IPS DF 19.7 (cell line): ENCODE measurements around the gene KLF7.
A peak's percentile ranks its signal among the peaks of the same experiment; 100 is the strongest.

ENCODE experiments used
- DNase-seq: peaks from one replicate; pipeline ENCODE4 v3.0.0-alpha.2; 2013; ENCODE audit warnings: low read depth, low spot score

Gene KLF7

DNA sequence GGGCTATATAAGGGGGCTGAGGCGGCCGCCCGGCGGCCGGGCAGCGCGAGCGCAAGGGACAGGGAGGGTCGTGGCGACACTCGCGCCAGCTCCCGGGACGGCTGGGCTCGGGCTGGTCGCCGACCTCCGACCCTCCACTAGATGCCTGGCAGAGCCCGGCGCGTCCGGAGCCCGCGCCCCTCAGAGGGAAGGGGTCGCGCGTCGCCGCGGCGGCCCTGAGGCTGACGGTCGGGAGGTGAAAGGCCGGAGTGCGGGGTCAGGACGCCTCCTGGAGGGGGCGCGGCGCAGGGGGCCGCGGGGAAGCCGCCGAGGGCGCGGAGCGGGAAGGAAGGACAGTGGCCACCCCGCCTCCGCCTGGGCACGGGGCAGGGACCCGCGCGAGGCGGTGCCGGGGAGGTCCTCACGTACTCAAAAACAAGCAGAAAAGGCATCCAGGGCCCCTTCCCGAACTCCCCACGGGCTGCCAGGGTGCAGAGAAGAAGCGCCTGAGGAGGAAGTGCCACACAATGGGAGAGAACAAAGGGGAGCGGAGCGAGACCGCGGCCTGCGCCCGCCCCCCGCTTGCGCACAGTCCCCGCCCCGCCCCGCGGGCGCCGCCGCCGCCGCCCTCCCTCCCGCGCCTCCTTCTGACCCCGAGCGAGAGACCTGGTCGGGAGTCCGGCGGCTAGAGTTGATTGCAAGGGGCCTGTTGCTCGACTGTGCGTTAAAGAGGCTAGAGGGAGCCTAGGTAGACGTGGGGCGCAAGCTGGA lies 776 bp upstream of the KLF7 start:
- no peak for DNase-seq

- DNase-seq: peak; percentile 97
These were observed 246 bp upstream of the KLF7 start for GRCh38 chr2:207166039-207166348.

GRCh38 chr2:207164006-207164831 lies 1.5 kb downstream of the KLF7 start:
- no peak for DNase-seq

DNA sequence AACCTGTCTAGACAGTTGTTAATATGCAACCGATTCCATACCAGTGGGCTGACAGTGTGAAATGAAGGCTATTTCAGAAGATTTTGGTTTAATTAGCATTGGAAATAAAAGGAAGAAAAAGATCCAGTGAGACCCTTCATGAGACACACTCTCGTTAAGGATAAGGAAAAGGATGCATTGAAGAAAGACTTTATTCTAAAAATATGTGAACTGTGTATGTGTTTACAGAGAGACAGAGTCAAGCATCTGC lies 2.1 kb downstream of the KLF7 start:
- no peak for DNase-seq

- no peak for DNase-seq
These were observed 2.5 kb downstream of the KLF7 start for GRCh38 chr2:207163053-207163755.

GRCh38 chr2:207162316-207162715 lies 3.4 kb downstream of the KLF7 start:
- DNase-seq: no peak

DNA sequence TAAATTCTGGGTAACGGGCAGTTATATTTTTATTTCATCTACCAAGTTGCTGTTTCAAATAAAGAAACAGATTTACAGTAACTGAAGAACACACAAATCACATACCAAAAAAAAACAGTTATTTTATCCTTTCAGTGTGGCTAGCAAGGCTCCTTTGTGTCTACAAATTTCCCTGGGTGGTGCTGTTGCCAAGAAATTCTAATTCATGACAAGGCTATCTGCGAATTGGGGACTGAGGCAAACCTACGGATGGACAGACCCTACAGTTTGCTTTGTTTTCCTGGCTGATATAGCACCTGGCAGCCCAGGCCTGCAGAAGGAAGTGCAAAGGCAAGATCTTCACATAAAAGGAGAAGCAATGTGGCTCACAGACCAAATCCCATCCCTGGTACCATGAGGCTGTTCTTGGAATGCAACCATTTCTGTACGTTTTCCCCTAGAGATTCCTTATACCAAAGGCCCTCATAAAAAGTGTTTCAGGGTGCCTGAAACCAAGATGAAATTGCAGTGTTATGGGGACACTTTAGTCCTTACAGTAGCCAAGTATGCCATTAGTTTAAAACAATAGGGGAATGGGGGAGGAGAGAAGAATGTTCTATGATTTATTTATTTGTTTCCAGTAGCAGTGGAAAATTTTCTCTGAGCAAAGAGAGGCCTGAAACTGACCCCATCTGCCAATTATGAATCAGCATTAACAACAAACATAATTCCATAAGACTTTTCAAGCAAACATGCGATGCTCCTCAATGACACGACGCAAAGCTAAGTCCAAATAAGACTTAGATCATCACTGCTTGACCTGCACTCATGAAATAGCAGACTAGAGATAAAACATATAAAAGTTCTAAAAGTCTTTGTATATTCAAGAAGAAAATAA lies 4.3 kb downstream of the KLF7 start:
- DNase-seq: no peak

DNA sequence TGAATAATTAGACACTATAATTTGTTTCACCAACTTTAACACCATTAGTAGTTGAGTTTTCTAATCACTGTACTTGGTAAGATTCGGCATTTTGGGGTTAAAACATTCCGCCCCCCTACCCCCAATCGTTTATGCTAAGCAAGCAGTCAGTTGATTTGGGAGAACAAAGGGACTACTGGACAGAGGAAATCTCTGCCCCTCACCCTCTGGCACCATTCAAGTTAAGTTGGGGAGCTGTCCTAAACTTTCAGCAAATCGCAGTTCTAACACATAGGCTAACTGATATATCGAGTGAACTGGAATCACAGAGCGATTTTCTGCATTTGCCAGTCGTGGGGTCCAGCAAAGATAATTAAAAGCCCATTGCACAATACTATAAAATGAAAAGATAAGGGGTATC lies 5.6 kb downstream of the KLF7 start:
- DNase-seq: no peak

GRCh38 chr2:207159002-207159401 lies 6.7 kb downstream of the KLF7 start:
- DNase-seq: no peak

DNA sequence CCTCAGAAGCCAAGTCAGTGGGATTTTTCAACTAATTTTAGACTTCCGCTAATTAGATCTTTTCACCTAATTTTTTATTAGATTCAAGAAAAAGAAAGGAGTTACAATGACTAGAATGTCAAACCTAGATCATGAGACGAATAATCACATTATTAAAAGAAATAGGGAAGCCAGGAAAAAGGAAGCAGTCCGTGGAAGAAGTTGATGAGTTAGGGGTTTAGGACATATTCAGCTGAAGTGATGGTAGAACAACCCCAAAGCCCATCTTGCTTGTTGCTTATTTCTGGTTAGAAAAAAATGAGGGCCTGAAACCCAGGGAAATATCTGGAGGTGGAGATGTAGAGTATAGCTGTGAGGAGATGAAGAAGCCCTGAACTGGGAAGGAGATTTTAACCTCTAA lies 8.0 kb downstream of the KLF7 start:
- DNase-seq: no peak

GRCh38 chr2:207157162-207157481 lies 8.6 kb downstream of the KLF7 start:
- DNase-seq: no peak

- DNase-seq: no peak
These were observed 9.1 kb downstream of the KLF7 start for GRCh38 chr2:207156451-207157161.

- no peak for DNase-seq
These were observed 10.0 kb downstream of the KLF7 start for GRCh38 chr2:207155516-207156444.

GRCh38 chr2:207154556-207155510 lies 10.9 kb downstream of the KLF7 start:
- no peak for DNase-seq

- no peak for DNase-seq
These were observed 12.3 kb downstream of the KLF7 start for GRCh38 chr2:207153266-207153975.

- DNase-seq: no peak
These were observed 14.7 kb downstream of the KLF7 start for GRCh38 chr2:207151048-207151447.

DNA sequence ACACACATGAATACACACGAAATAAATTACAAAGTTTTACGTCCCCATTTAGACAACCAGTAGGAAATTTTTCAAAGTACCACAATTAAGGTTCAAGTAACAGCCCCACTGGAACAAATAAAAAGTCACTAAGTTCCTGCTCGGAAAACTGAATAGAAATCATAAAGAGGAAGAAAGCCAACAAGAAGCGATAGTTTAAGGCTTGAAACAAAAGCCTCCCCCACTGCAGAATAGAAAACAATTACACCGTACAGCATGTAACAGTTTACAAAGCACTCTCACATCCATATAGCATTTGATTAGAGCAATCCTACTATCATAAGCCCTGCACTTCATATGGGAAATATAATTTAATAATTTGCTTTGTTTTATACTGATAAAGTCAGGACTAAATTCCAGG lies 15.5 kb downstream of the KLF7 start:
- no peak for DNase-seq
